Measurements from ENCODE around the gene PSME4.
A peak's percentile ranks its signal among the peaks of the same experiment; 100 is the strongest.

Gene PSME4

GRCh38 chr2:54000524-54000923, 29.7 kb upstream of the PSME4 start:
- TF ChIP-seq, protein P1, sequence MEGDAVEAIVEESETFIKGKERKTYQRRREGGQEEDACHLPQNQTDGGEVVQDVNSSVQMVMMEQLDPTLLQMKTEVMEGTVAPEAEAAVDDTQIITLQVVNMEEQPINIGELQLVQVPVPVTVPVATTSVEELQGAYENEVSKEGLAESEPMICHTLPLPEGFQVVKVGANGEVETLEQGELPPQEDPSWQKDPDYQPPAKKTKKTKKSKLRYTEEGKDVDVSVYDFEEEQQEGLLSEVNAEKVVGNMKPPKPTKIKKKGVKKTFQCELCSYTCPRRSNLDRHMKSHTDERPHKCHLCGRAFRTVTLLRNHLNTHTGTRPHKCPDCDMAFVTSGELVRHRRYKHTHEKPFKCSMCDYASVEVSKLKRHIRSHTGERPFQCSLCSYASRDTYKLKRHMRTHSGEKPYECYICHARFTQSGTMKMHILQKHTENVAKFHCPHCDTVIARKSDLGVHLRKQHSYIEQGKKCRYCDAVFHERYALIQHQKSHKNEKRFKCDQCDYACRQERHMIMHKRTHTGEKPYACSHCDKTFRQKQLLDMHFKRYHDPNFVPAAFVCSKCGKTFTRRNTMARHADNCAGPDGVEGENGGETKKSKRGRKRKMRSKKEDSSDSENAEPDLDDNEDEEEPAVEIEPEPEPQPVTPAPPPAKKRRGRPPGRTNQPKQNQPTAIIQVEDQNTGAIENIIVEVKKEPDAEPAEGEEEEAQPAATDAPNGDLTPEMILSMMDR (IDR thresholded peaks at IDR 0.05; ENCODE audit: borderline replicate concordance, control extremely low read depth, extremely low read depth, insufficient read depth, missing control alignments), result no peak
- no peak for DNase-seq (ENCODE audit: low spot score)
- in situ Hi-C loops (cut with MboI; ENCODE audit: low sequenced_read_pairs, unreplicated experiment), result no loop called here

GRCh38 chr2:54000122-54000521, 29.3 kb upstream of the PSME4 start:
- in situ Hi-C loops (cut with MboI; ENCODE audit: low sequenced_read_pairs, unreplicated experiment), result no loop called here
- DNase-seq (ENCODE audit: low spot score), result no peak

DNA sequence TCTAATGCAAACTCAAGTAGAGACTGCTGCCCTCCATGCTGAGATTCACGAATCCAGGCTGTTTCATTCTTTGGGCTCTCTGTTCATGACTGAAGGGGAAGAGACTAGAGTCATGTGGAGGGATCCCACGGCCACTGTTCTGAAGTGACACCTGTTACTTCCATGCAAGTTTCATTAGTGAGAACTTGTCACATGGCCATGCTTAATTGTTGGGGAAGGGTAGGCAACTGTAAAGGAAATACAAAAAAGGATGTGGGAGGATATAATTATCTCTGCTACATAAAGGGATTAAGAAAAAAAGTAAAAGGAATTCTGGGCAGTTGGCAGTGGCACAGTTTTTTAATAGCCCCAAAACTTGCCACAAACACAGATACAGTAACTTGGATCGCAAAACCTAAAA, 28.0 kb upstream of the PSME4 start:
- in situ Hi-C loops (cut with MboI; ENCODE audit: low sequenced_read_pairs, unreplicated experiment), result no loop called here
- no peak for DNase-seq (ENCODE audit: low spot score)
- TF ChIP-seq, protein P1 (IDR thresholded peaks at IDR 0.05; ENCODE audit: borderline replicate concordance, control extremely low read depth, extremely low read depth, insufficient read depth, missing control alignments), result no peak

More at GRCh38 chr2:54000122-54000521, 29.3 kb upstream of the PSME4 start:
- TF ChIP-seq, protein P1 (IDR thresholded peaks at IDR 0.05; ENCODE audit: borderline replicate concordance, control extremely low read depth, extremely low read depth, insufficient read depth, missing control alignments), result no peak

- in situ Hi-C loops (cut with MboI; ENCODE audit: low sequenced_read_pairs, unreplicated experiment), result no loop called here
- peak; percentile 54 for DNase-seq (ENCODE audit: low spot score)
- TF ChIP-seq, protein P1 (IDR thresholded peaks at IDR 0.05; ENCODE audit: borderline replicate concordance, control extremely low read depth, extremely low read depth, insufficient read depth, missing control alignments), result no peak
Measured at GRCh38 chr2:53994818-53995808, 24.3 kb upstream of the PSME4 start.

- TF ChIP-seq, protein P1 (IDR thresholded peaks at IDR 0.05; ENCODE audit: borderline replicate concordance, control extremely low read depth, extremely low read depth, insufficient read depth, missing control alignments), result no peak
- in situ Hi-C loops (cut with MboI; ENCODE audit: low sequenced_read_pairs, unreplicated experiment), result no loop called here
- no peak for DNase-seq (ENCODE audit: low spot score)
Measured at GRCh38 chr2:53991948-53992347, 21.2 kb upstream of the PSME4 start.

GRCh38 chr2:53989210-53989862, 18.5 kb upstream of the PSME4 start:
- in situ Hi-C loops (cut with MboI; ENCODE audit: low sequenced_read_pairs, unreplicated experiment), result no loop called here
- TF ChIP-seq, protein P1 (IDR thresholded peaks at IDR 0.05; ENCODE audit: borderline replicate concordance, control extremely low read depth, extremely low read depth, insufficient read depth, missing control alignments), result no peak
- DNase-seq (ENCODE audit: low spot score), result no peak
